ENCODE measurements around the gene SLC5A6.

SLC5A6 gene

GRCh38 chr2:27211943-27212625 lies at the start of gene SLC5A6, which contains the start of gene ATRAID:
Gene SLC5A6 (minus strand): TSS chr2:27212268. CDS start chr2:27207650, 4,618 bp downstream.
Gene ATRAID (plus strand): TSS chr2:27212041. CDS start chr2:27212369, 328 bp downstream.
- peak; percentile 87 for DNase-seq

GRCh38 chr2:27261241-27261925 lies 49.3 kb upstream of the SLC5A6 start:
- no peak for DNase-seq

DNA sequence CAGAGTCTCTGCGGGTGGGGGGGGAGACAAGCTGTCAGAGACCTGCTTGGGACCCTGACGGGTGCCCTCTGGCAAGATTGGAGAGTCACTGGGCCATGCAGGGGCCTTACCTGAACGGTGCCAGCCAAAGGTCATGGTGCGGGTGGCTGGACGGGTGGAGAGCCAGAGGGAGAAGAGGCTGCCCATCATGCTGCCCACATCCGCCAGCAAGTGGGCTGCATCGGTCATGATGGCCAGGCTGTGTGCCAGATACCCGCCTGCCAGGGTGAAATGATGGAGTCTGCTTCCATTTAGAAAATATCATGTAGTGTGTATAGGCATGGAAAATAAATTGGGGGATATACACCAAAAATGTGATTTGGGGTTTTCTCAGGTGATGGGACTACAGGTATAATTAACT lies 46.0 kb upstream of the SLC5A6 start:
- no peak for DNase-seq

DNA sequence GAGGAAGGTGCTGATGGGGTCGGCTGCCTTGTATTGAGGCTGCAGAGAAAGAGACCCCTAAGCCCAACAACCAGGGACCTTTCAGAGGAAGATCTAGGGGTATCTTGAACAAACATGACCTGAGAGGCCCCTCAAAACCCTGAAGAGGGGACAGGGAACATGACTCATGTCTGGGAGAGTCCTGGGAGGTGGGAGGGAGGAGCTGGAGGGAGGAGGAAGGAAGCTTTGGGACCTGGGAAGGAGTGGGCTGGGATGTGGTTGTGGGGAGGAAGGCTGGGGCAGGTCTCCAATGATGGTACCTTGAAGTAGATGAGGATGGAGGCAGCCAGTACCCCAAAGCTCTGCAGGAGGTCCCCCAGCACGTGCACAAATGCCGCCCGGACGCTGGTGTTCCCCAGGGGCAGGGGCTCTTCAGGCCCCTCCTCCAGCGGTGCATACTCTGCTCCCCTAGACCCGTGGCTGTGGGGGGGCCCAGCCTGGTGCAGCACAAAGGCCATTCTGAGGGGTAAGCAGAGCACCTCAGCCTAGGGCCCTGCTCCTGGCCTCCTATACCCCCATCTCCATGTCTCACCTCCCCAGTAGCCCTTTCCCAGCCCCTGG lies 44.9 kb upstream of the SLC5A6 start:
- no peak for DNase-seq

DNA sequence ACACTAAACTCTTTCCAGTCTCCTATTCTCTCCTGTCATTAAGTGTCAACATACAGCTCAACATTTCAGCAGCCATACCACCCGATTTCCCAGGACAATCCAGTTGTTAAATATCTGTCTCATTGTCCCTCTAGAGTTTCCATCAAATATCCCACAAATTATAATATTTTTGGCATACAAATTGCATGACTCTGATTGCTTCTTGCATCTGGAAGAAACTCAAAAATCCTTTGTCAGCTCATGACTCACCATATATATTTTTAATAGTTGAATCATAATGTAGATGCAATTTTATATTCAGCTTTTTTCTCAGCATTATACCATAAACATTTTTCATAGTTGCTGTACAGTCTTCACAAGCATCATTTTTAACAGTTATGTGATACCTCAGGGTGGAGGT lies 43.6 kb upstream of the SLC5A6 start:
- no peak for DNase-seq

DNA sequence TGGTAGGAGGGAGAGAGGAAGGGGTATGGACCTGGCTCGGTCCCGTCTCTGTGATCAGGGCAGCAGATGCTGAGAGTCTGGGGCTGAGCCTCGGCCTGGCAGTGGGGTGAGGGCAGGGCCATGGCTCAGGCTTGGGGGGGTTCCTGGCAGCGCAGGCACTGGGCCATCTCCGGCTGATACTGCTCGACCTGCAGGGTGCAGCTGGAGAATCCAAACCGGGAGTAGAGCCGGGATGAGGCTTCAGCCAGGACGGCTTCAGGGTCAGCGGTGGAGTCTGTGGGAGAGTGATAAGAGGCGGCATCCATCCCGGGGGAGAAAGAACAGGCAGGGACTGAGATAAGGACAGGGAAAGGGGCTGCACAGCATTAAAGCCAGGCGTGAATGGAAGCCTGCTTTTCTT lies 43.1 kb upstream of the SLC5A6 start:
- DNase-seq, result no peak

DNA sequence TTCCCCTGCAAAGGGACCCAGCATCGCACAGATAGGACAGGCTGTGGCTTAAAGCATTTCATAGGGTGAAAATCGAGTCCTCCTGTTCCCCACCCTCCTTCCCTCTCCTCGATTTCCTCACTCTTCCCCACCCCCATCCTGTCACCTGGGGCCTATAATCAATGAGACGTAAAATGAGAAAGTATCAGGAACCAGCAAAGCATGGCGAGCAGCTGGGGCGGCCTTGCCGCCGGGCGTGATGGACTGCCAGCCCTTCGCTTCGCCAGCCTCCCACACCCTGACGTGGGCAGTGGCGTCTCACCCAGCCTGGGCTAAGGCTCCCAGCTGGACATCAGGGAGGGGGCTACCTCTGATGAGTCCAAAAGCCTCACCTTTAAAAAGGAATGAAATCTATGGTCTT lies 39.7 kb upstream of the SLC5A6 start:
- no peak for DNase-seq

DNA sequence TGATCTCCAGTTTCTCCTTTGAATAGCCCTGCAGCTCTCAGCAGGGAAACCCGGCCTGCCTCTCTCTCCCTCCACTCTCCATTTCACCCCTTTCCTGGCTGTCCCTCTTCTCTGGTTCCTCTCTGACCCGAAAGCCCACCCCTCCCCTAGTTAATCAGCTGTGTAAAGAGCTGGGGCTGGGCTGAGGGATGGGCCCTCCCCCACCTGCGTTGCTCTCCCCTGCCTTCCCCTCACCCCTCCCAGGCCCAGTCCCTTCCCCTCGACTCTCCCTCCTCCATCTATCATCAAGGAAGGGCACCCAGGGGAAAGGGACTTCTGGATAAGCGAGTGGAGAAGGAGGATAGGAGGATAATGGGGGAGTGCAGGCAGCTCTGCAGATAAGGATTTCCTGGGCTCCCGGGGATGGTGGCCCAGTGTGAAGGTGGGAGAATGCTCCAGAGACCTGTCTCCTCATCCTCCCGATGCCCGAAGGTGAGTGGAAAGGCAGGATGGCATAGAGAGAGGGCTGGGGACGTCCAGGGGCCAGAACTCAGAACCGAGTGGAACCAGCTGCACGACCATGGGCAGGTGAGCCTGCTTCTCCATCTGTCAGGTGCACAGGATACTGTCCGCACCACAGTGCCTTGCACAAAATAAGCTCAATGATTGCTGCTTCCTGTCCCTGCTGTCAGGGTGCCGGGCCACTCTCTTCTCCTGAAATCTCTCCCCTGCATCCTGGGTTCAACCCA lies 38.7 kb upstream of the SLC5A6 start:
- no peak for DNase-seq

GRCh38 chr2:27249891-27250651 lies 38.0 kb upstream of the SLC5A6 start:
- DNase-seq, result peak; percentile 27

GRCh38 chr2:27249159-27249890 lies 37.3 kb upstream of the SLC5A6 start:
- no peak for DNase-seq

GRCh38 chr2:27247893-27248292 lies 35.8 kb upstream of the SLC5A6 start:
- no peak for DNase-seq

DNA sequence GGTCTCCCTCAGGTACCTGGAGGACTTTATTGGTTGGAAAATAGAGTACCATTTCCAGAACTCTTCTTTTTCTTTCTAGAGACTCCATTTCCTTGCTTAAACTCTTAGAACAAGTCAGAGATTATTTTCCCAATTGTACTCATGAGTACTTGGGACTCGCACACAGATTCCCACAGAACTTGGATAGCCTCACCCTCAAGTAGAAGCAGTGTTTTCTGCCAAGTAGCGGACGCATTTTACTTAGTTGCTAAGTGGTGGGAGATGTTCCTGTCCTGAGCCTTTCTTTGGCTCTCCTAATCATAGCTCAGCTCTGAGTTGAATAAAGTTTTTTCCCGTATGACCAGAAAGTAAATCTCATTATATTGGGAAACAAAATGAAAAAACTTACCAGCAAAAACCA lies 33.6 kb upstream of the SLC5A6 start:
- DNase-seq, result no peak

GRCh38 chr2:27245116-27245515 lies 33.0 kb upstream of the SLC5A6 start:
- no peak for DNase-seq

GRCh38 chr2:27243391-27244130 lies 31.5 kb upstream of the SLC5A6 start:
- no peak for DNase-seq

- DNase-seq, result no peak
Observed at GRCh38 chr2:27242614-27242951, 30.5 kb upstream of the SLC5A6 start.

DNA sequence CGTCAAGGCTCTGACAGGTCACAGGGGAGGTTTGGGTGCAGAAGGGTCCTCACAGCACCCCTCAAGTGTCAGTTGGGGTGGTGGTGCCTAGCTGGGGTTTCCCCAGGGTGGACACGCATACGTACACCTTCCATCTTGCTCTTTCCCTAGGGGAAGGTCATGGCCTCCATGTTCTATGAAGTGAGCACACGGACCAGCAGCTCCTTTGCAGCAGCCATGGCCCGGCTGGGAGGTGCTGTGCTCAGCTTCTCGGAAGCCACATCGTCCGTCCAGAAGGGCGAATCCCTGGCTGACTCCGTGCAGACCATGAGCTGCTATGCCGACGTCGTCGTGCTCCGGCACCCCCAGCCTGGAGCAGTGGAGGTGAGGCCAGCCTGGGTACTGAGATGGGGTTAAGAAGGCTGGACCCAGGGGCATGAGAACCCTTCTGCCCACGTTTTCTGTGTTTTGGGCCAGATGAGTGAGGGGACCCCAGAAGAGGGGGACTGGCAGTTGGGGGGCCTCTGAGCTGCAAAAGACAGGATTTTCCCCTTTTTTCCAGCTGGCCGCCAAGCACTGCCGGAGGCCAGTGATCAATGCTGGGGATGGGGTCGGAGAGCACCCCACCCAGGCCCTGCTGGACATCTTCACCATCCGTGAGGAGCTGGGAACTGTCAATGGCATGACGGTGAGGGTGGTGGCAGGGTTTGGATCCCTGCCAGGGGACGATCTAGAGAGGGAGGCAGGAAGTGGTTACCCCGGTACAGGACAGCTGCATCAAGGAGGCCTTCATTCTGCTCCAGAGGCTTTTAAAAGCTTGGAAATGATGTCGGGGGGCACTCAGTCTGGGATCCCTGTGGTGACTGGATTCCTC lies 29.9 kb upstream of the SLC5A6 start:
- no peak for DNase-seq

- no peak for DNase-seq
Observed at GRCh38 chr2:27240406-27240805, 28.3 kb upstream of the SLC5A6 start.

GRCh38 chr2:27238976-27239375 lies 26.9 kb upstream of the SLC5A6 start:
- DNase-seq, result no peak

GRCh38 chr2:27237341-27237945 lies 25.4 kb upstream of the SLC5A6 start:
- DNase-seq, result no peak

- DNase-seq, result no peak
Observed at GRCh38 chr2:27236626-27237025, 24.6 kb upstream of the SLC5A6 start.

Measured in stimulated activated naive CD4-positive, alpha-beta T cell treated with Interleukin-2 at 50 U/mL for 16 hours (primary cell).